Activated naive CD4-positive, alpha-beta T cell treated with Interleukin-2 at 50 U/mL for 16 hours (primary cell): ENCODE data around the gene LRCH1.

Experiments used
- DNase-seq: peaks from one replicate; pipeline ENCODE4 v3.0.0-alpha.2; 2020

The LRCH1 gene

DNA sequence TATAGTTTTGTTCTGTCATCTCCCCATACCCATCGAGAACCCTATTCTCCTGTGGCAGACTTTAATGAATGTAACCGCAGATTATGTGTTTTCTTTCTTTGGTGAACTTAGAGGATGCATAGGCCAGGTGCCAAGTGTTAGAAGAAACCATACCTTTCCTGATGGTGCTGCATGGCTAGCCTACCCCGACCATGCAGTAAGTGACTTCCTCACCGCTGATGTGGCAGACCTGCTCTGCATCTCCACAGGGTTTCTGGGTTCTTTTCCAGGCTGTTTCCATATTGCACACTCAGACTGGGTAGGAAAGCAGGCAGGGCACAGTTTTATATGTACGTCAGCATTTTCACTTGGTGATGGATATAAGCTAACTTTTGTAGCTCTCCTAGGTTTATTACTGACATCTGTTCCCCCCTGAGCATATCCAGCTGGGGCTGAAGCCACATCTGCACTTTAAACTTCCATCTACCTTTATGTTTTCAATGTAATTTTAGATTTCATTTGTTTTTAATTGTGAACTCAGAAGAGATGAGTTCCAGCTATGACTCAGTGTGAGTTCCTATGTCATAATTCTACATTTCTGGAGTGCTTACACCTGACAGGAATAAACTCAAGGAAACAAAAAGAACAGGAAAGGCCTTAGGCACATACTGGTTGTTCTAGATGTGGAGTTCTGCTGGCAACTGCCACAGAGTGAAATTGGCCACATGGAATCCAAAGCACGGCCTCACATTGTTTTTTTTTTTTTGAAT, 42.3 kb downstream of the LRCH1 start:
- no peak for DNase-seq

DNA sequence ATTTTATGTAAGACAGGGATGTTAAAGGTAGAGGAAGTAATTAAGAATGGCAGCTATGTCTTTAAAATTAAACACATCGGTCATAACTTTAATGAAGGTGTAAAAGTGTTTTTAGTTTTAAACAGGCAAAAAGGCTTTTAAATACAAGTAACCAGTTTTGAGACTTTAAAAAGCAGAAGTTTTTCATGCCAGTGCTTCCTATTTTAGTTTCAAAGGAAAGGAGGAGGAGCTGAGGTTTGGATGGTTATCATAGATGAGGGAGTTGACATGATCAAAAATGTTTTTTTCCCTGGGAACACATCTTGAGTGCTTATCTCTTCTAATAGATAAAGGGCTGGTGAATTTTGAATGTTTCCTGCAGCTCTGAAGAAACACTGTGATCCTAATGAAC, 42.9 kb downstream of the LRCH1 start:
- no peak for DNase-seq

DNA sequence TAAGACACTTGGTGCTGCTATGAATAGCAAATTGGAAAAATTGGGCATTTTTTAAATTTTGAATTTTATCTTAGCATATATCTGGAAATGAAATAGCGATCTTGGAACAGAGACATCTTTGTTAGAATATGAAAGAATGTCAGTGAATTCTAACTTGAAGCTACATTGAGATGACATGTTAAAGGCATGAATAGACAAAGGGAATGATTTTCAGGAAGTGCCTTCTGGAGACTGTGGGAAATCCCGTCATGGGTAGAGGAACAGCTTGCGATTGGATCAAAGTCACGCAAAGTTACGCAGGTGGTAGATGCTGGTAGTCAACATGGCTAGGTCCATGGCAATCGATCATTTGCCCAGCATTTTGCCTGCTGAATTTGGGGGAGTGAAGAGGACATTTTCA, 43.5 kb downstream of the LRCH1 start:
- no peak for DNase-seq

DNA sequence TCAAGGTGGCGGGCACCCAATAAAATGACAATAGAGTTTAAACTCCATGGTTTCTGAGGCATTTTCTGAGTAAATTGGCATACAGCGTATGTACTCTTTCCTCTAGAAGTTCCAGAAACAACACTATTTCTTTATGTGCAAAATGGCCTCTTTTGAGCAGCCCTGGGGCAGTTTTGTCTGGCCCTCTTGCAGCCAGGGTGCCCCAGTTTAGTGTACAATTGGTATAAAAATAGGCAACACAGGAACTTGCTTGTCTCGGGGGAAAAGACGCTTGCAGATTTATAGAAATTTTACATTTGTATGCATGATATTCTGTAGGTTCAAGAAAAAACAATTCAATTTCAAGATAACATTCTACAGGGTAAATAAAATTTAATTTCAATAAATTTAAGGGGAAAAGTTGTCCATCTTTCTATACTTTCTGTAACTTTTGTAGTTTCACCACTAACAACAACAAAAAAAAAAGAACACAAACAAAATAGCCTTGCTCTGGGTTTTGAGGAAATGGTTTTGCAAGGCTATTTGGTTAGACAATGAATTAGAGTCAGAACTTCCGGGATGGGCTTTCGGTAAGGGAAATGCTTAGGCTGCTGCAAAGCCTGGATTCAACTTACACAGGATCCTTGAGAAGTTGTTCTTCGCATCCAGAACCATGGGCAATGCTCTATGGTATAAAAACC, 45.3 kb downstream of the LRCH1 start:
- DNase-seq, result no peak

DNA sequence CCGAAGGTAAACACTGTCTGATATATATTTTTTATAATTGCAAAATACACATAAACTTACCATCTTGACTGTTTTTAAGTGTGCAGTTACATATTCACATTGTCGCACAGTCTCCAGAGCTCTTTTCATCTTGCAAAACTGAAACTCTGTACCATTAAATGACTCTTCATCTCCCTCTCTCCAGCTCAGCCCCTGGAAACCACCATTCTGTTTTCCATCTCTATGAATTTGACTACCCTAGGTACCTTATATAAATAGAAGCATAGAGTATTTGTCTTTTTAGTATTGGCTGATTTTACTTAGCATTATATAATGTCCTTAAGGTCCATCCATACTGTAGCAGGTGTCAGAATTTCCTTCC, 45.8 kb downstream of the LRCH1 start:
- DNase-seq, result no peak

DNA sequence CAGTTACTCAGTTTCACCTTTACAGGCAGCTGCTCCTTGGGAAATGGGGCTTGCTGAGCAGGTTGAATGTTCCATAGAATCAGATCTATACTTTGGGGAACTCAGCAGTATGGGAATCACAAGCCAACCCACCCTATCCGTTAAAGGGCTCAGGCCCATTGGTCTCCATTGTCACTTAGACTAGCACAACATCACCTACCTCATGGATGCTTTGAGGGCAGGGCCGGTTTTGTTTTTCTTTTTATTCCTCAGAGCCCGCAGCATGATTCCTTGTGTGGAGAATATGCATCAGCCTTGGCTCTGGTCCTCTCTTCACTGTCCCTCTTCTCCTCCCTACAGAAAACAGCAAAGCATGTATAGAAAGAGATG, 48.0 kb downstream of the LRCH1 start:
- no peak for DNase-seq

GRCh38 chr13:46602531-46602930, 49.6 kb downstream of the LRCH1 start:
- no peak for DNase-seq

DNA sequence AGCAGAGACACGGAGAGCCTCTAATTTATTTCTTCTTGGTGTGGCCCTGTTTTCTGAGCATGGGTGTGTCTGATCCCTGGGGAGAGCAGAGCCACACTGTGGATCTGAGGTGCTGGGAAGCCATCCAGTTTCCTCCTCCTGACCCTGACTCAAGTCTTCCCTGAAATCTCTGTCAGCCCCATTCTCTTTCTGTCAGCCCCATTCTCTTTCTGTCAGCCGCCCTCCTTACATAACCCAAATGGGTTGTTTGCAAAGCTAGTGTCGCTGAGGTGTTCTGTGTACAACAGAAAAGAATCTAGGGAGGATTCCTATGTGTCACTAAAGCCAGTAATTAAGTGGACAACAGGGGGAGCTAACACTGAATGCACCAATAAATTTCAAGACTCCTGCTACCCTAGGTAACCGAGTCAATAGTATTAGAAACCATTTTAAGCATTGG, 50.2 kb downstream of the LRCH1 start:
- no peak for DNase-seq

DNA sequence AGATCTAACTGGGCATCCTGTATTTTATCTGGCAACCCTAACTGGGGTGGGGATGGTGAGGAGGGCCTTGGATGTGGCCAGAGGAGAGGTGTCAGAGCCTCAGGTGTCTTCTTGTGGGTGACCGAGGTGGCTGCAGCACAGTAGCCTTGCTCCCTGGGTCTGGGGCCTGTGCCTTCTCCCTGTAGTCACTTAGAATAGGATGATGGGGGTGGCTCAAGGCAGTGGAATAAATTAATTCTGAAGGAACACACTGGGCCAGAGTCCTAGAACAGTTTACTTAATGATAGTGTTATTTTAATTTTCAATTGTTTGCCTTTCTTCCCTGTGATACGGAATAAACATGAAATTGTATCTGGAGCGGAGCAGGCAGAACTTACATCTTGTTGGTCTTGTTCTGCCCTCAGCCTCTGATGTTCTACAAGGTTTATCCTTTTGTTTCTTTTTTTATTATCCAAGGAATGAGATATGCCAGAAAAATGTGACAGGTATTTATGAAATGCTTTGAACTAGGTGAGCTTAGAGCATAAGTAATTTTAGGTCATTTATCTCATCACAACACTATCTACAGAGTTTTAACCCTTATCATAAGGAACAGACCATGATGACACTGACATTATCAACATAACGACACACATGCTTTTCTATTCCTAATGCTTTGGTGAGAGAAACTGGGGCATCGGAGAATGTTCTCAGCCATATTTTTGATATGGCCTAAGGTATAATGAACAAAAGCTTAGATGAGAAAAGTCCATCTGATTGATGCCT, 51.4 kb downstream of the LRCH1 start:
- DNase-seq, result no peak

DNA sequence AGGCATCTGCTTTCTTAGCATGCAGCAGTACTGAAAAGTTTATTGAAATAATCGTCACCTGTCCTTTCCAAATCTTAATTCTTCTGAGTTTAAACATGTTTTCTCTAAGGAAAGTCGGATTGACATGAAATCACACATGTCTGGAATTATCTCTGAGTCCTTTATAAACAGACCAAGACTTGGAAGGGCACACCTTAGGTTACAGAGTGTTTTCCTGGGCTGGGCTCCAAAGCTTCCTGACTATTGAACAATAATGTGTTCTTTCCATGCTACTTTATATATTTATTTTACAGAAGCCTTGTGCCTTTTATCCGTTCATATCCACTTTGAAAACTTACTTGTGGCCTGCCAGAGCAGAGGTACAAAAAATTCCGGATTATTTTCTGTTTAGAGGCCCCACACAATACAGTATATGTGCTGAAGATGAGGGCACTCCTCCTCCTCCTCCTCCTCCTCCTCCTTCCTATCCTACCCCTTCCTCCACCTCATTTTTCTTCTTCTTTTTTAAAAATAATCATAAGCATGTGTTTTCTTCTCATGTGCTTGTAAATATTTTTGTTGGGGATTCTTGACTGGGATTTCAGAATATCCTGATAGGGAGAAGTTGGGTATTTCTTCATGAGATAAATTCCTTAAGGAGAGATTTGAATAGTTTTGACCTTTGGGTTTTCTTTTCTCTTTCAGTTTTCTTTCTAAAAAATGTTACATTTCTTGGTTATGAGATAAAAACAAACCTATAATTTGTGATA, 52.3 kb downstream of the LRCH1 start:
- no peak for DNase-seq

- DNase-seq, result no peak
Measured at GRCh38 chr13:46605825-46606554, 53.0 kb downstream of the LRCH1 start.

DNA sequence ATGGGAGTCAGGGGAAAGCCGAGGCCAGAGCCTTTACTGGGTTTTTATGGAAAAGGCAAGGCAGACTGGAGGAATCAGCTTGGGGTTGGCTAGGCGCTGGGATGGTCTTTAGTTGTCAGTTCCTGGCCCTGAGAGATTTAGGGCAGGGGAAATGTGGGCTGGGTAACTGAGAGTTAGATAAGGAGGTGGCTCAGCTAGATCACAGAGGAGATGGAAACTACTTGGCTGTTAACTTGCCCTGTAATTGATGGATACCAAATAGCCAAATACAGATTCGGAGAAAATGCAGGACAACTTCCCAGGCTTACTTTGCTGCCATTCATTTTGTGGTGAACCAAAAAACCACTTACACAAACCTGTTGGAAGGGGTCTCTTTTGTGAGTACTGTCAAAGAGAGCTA, 54.0 kb downstream of the LRCH1 start:
- DNase-seq, result no peak

DNA sequence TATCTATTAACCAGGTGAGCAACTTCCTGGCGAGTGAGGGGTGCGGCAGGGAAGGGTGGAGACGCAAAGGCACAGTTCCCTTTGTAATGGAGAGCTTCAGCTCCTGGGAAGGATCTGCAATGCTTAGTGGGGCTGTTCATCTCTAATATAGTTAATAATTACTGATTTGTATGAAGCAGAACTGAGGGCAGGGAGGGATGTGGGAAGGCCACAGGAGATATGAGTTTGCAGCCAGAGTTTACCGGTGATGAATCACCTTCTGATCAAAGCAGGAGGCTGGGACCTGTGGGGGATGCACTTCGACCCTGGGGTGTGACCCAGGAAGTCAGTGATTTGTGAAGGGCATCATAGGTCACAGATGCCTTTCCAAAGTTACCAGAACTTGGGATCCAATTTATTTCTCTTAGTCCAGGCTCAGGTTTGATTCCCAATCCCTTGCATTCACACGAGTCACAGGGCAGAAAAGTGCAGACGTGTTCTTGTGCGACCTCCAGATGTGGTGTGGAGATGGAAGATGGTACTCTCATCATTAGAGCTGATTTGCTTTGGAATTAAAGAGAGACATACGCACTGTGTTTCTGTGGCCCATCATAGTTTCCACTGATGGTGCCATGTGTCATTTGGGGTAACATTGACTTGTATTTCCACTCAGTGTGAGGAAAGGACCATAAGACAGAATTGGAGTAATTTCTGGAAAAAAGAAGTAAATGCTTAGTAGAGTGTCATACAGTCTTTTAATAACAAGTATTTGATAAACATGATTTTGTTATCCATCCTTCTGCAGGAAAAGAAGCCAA, 55.0 kb downstream of the LRCH1 start:
- no peak for DNase-seq

GRCh38 chr13:46609052-46609451, 56.1 kb downstream of the LRCH1 start:
- no peak for DNase-seq

DNA sequence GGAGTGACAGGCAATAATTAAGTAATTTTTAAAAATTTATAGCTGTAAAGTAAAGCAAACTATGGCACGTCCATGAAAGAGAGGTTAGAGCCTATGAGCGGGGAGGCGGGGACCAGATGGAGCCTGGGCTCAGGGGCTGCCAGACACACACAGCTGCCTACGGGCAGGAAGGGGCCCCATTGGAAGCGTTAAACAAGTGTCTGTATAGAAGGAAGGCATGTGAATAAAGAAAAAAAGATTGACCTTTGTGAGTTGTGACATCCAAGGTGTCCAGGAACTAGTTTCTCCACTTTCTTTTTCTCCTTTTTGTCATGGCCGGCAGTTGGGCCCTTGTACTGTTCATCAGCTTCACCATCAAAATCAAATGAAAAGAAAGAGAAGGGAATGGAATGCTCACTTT, 56.8 kb downstream of the LRCH1 start:
- DNase-seq, result no peak

DNA sequence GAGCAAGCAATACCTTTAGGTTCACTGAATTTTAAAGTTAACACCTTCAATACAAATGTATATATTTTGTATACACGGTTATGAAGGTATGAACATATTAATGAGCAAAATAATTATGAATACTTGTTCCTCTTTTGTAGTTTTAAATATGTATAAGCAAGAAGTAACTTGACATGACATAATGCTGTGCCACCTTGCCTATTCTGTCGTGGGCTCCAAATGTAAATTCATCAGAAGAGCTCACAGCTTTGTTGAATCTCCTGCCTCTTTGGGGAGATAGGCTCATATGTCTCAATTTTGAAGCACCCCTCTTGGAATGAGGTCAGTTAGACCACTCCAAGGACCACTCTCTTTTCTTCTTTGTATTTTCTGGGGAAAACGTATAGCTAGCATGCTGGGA, 59.3 kb downstream of the LRCH1 start:
- DNase-seq, result no peak

- DNase-seq, result no peak
Measured at GRCh38 chr13:46613409-46614049, 60.6 kb downstream of the LRCH1 start.

GRCh38 chr13:46614582-46614981, 61.6 kb downstream of the LRCH1 start:
- DNase-seq, result no peak

DNA sequence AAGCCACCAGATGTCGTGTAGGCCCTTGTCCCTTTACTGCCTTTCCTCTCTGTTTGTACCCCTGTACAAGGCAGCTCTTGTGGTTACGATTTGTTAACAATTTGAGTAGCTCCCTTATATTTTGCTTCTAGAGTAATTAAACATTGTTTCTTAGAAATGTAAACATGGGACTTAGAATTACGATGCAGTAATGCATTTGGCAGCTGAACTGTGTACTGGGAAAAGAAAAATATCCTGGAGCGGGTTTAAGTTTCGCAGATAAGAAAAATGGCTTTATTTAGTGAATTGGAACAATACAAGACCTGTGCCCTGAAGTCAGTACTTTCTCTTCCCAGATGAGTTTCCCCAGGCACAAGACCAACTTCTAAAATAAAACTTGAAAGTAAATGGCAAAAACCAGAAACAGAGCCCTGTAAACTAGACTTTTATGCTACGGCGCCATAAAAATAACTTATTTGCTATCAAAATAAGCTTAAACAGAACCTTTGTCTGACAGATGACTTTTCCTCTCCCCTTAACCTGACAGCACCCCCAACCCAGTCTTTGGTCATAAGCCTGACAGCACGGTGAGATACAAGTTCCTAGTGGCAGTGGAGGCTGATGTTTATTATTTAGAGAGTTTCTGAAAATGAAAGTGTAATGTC, 63.0 kb downstream of the LRCH1 start:
- no peak for DNase-seq

DNA sequence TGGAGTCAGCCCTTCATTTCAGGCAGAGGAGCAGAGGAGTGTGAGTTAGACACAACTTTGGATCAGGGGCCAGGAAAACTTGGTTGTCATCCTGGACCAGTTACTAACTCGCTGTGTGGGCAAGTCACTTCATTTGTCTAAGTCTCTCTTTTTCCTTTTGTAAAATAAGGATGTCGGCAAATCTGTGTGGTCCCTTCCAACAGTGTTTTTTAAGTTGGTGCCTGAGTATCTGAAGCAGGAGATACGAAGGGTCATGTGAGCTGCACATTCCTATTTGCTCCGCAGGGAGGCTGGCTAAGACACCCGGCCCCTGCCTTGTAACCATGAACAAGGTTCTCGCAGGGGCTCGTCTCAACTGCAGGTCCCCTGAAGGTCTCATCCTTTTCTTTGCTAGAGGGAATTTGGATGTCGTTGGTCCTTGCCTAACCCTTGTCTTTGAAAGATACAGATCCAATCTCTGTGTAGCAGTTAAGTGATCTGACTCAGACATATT, 64.3 kb downstream of the LRCH1 start:
- no peak for DNase-seq

DNA sequence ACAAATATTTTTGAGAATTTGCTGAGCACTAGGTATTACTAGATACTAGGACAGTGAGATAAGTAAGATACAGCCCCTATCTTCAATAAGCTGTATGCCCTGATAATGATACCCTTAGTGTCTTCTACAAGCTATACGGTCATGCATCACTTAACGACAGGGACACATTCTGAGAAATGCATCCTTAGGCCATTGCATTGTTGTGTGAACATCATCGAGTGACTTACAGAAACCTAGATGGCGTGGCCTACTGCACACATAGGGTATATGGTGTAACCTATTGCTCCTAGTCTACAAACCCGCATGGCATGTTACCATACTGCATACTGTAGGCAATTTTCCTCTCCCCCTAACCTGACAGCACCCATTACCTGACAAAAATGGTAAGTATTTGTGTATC, 64.9 kb downstream of the LRCH1 start:
- no peak for DNase-seq
